HCT116 (cell line): ENCODE measurements around the gene UPP2. TPM values are rescaled to one million over a fixed set of nuclear protein-coding genes. Genes with fewer than 3 reads are reported as not detected.

Experiments used
- ATAC-seq: fragments of 200-7000 bp; cut with Tn5 transposase; 2 replicates; pipeline ENCODE4 v1.9.1; 2020; ENCODE audit warnings: mild to moderate bottlenecking, moderate library complexity
- BruUV-seq: library from RNA; stranded (reverse); fragments of 400-500 nt; replicated peaks from 2 replicates; lab custom pipeline; 2021; lab: Mats Ljungman, UMichigan
- CTCF ChIA-PET: fragments of 300-600 bp; sonication (Branson Sonifier 250); formaldehyde crosslinking; loops from one replicate; lab custom pipeline; 2021; ENCODE audit warnings: antibody characterized with exemption; lab: Charles Lee
- POLR2A ChIA-PET: fragments of 300-600, 350-600 bp; sonication (Branson Sonifier 250); formaldehyde crosslinking; loops from one replicate; lab custom pipeline; 2021; ENCODE audit warnings: antibody characterized with exemption; lab: Charles Lee
- RAD21 ChIA-PET, 2 experiments: fragments of 300-600 bp; sonication (Branson Sonifier 250); formaldehyde crosslinking; loops; one replicate each; lab custom pipeline; 2023; ENCODE audit warnings: low total read pairs in 2 of 2; ENCODE audit not compliant: uncharacterized antibody in 2 of 2, unreplicated experiment in 2 of 2, low non-redundant PET in 1 of 2; lab: Charles Lee
- DNase-seq: peaks from one replicate; pipeline ENCODE4 v3.0.0-alpha.2; 2010; ENCODE audit warnings: low read depth, low spot score
- H2AFZ ChIP-seq: fragments of 200-600 bp; shearing (Covaris generic), sonication (generic); 2 replicates; pipeline ENCODE4 v1.6.1; 2017; ENCODE audit warnings: low read depth, mixed run types, mixed read lengths, antibody characterized with exemption, low read length; ENCODE audit not compliant: poor library complexity, severe bottlenecking
- H3K27ac ChIP-seq: 2 replicates; pipeline ENCODE4 v1.5.1; 2012; ENCODE audit warnings: low read depth, low read length
- H3K27me3 ChIP-seq: fragments of 200-600 bp; sonication (generic); 2 replicates; pipeline ENCODE4 v1.6.1; 2016; ENCODE audit warnings: mixed run types, low read length, mixed read lengths; ENCODE audit not compliant: insufficient read depth
- H3K36me3 ChIP-seq, 2 experiments: fragments of 200-500 bp in 1 of 2; fragments of 200-600 bp in 1 of 2; sonication (Bioruptor generic) in 1 of 2; sonication (generic) in 1 of 2; 2 replicates each; pipeline versions ENCODE4 v1.5.1 to v1.6.1; 2014 to 2016; ENCODE audit warnings: low read length in 2 of 2, inconsistent platforms in 1 of 2, mixed read lengths in 1 of 2, mixed run types in 1 of 2; ENCODE audit not compliant: insufficient read depth in 2 of 2, control insufficient read depth in 1 of 2
- H3K4me1 ChIP-seq, 2 experiments: fragments of 200-600 bp in 1 of 2; sonication (generic) in 1 of 2; 2 replicates each; pipeline versions ENCODE4 v1.5.1 to v1.6.1; 2012 to 2017; ENCODE audit warnings: low read length in 2 of 2, inconsistent platforms in 1 of 2, mild to moderate bottlenecking in 1 of 2, mixed read lengths in 1 of 2, mixed run types in 1 of 2, moderate library complexity in 1 of 2; ENCODE audit not compliant: insufficient read depth in 2 of 2, control insufficient read depth in 1 of 2
- H3K4me2 ChIP-seq: fragments of 200-600 bp; sonication (generic); 2 replicates; pipeline ENCODE4 v1.6.1; 2017; ENCODE audit warnings: mixed run types, low read length, mixed read lengths
- H3K4me3 ChIP-seq, 2 experiments: fragments of 200-600 bp in 1 of 2; sonication (generic) in 1 of 2; replicated peaks in 1 of 2; 2 replicates each; pipeline ENCODE4 v1.5.1; 2011 to 2016; ENCODE audit warnings: low read length in 2 of 2, control low read depth in 1 of 2, low read depth in 1 of 2, mild to moderate bottlenecking in 1 of 2, mixed read lengths in 1 of 2, mixed run types in 1 of 2
- H3K79me2 ChIP-seq: fragments of 200-600 bp; sonication (generic); 2 replicates; pipeline ENCODE4 v1.6.1; 2017; ENCODE audit warnings: mild to moderate bottlenecking, mixed run types, low read length, moderate library complexity, mixed read lengths; ENCODE audit not compliant: insufficient read depth
- H3K9ac ChIP-seq: fragments of 200-600 bp; sonication (generic); 2 replicates; pipeline ENCODE4 v1.6.1; 2016; ENCODE audit warnings: low read length, mixed read lengths
- H3K9me2 ChIP-seq: fragments of 200-600 bp; sonication (generic), shearing (Covaris generic); 2 replicates; pipeline ENCODE4 v1.6.1; 2017; ENCODE audit warnings: mixed run types, mild to moderate bottlenecking, moderate library complexity; ENCODE audit not compliant: insufficient read depth
- H3K9me3 ChIP-seq, 2 experiments: fragments of 200-500 bp in 1 of 2; fragments of 200-600 bp in 1 of 2; sonication (Bioruptor generic) in 1 of 2; sonication (generic) in 1 of 2; 2 replicates each; pipeline ENCODE4 v1.6.1; 2014 to 2017; ENCODE audit warnings: low read length in 2 of 2, mixed read lengths in 2 of 2, inconsistent platforms in 1 of 2, low read depth in 1 of 2, mild to moderate bottlenecking in 1 of 2, mixed run types in 1 of 2, moderate library complexity in 1 of 2; ENCODE audit not compliant: control insufficient read depth in 1 of 2, insufficient read depth in 1 of 2
- H4K20me1 ChIP-seq: fragments of 200-600 bp; sonication (generic), shearing (Covaris generic); 2 replicates; pipeline ENCODE4 v1.6.1; 2017; ENCODE audit warnings: mixed run types, mild to moderate bottlenecking, moderate library complexity; ENCODE audit not compliant: insufficient read depth
- CTCF ChIP-seq, 3 experiments: fragments of 200-600 bp in 1 of 3; sonication (generic) in 1 of 3; IDR thresholded peaks in 2 of 3; conservative IDR thresholded peaks in 1 of 3; 2 replicates each; pipeline ENCODE4 v1.5.1; 2012 to 2017; ENCODE audit warnings: low read depth in 2 of 3, low read length in 2 of 3, antibody characterized with exemption in 1 of 3, borderline replicate concordance in 1 of 3, control low read depth in 1 of 3, mild to moderate bottlenecking in 1 of 3, mixed read lengths in 1 of 3, mixed run types in 1 of 3, moderate library complexity in 1 of 3; ENCODE audit not compliant: insufficient read depth in 1 of 3
- EZH2phosphoT487 ChIP-seq: fragments of 200-600 bp; IDR thresholded peaks from 2 replicates; pipeline ENCODE4 v1.6.1; 2018; ENCODE audit warnings: antibody characterized with exemption, borderline replicate concordance
- POLR2A ChIP-seq: IDR thresholded peaks from 2 replicates; pipeline ENCODE4 v1.7.0; 2011; ENCODE audit warnings: borderline replicate concordance; ENCODE audit not compliant: insufficient read depth, insufficient read length; ENCODE audit errors: extremely low read depth
- RAD21 ChIP-seq: IDR thresholded peaks from 2 replicates; pipeline ENCODE4 v1.6.1; 2012; ENCODE audit warnings: low read depth, mild to moderate bottlenecking
- ZFX ChIP-seq: fragments of 450-650 bp; IDR thresholded peaks from 2 replicates; pipeline ENCODE4 v1.6.1; 2017
- intact Hi-C: fragments of 100-400 bp; cut with micrococcal nuclease; formaldehyde crosslinking; loops from 2 replicates; pipeline ENCODE4 v1.10.0; 2022
- total RNA-seq: library from RNA; stranded (reverse); gene quantifications from one replicate; pipeline ENCODE4 v1.2.1, GENCODE V29; 2021; ENCODE audit not compliant: unreplicated experiment

The UPP2 gene
- total RNA-seq, 1 experiment from 2014 or later: not detected

DNA sequence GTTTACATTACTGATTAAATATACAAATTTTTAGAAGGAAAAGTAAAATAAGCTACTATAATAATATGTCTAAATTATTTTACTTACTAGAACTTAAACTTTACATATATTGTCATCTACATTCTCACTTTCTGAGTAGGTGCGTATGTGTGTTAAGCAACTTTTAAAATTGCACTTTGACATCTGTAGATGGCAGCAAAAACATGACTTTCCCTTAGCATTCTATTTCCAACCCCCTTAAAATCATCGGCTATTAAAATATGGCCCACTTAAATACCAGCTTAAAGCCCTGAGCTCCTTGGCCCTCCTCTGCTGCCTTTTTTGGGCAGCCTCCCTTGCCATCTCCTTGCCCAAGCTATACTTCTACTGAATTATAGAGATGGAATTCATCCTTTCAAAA is 78.0 kb downstream of the UPP2 start:
- no peaks in the 10 kb centered on the region for H3K79me2 ChIP-seq
- no peaks in the 10 kb centered on the region for H3K36me3 ChIP-seq
- intact Hi-C loops: loop anchor here (1.0 kb wide), 2 partner anchors 566 to 574 kb away; no protein-coding TSS in a partner anchor
- H3K4me3 ChIP-seq: no peak overlapping the region
- no peak overlapping the region for H2AFZ ChIP-seq
- RAD21 ChIA-PET: interaction anchor here (0.8 to 2.5 kb wide), 3 partner anchors 566 to 575 kb away, joined by 3 to 9 read pairs (median 4); no protein-coding TSS in a partner anchor
- DNase-seq (peak; percentile 13), ATAC-seq (peak; percentile 55)
- no peaks in the 10 kb centered on the region for H4K20me1 ChIP-seq
- H3K9me2 ChIP-seq: no peaks in the 10 kb centered on the region
- POLR2A ChIA-PET: no interaction called here
- H3K27ac ChIP-seq: no peak overlapping the region
- H3K9ac ChIP-seq: no peak overlapping the region
- no TSS peak for BruUV-seq
- H3K27me3 ChIP-seq: no peaks in the 10 kb centered on the region
- H3K9me3 ChIP-seq: no peaks in the 10 kb centered on the region
- peak; percentile 18 to 44 (median 44); a peak in 3 of 6 replicates for TF ChIP-seq CTCF (IDR thresholded peaks at IDR 0.05 in 2 of 3, conservative IDR thresholded peaks at IDR 0.05 in 1 of 3; ENCODE audit: borderline replicate concordance in 1 of 3, insufficient read depth in 1 of 3, low read depth in 2 of 3, low read length in 2 of 3)
- TF ChIP-seq POLR2A: no peak
- TF ChIP-seq RAD21: peak; percentile 75
- no peaks in the 10 kb centered on the region for H3K4me1 ChIP-seq
- H3K4me2 ChIP-seq: no peak overlapping the region
- CTCF ChIA-PET: interaction anchor here (1.2 to 4.7 kb wide), 4 partner anchors 9 to 575 kb away, joined by 3 to 31 read pairs (median 12); no protein-coding TSS in a partner anchor

- Histone ChIP-seq H3K9ac (no peak overlapping the region), H3K27ac (no peak overlapping the region), H3K4me2 (no peak overlapping the region), H2AFZ (no peak overlapping the region), H3K79me2 (no peaks in the 10 kb centered on the region), H3K4me3 (no peak overlapping the region), H3K9me3 (no peaks in the 10 kb centered on the region), H3K36me3 (no peaks in the 10 kb centered on the region), H3K4me1 (no peaks in the 10 kb centered on the region), H3K27me3 (no peaks in the 10 kb centered on the region), H3K9me2 (no peaks in the 10 kb centered on the region), H4K20me1 (no peaks in the 10 kb centered on the region)
- ChIA-PET CTCF (interaction anchor here (4.7 kb wide), 1 partner anchor 565 kb away, joined by 31 read pairs; no protein-coding TSS in a partner anchor), POLR2A (no interaction called here), RAD21 (no interaction called here)
- BruUV-seq: no TSS peak
- DNase-seq (no peak), ATAC-seq (no peak)
- TF ChIP-seq ZFX (no peak), EZH2phosphoT487 (no peak)
- intact Hi-C loops: no loop called here
Observed at GRCh38 chr2:158181171-158181570, 79.5 kb downstream of the UPP2 start.
